ENCODE measurements around the gene GATA5.

DNA sequence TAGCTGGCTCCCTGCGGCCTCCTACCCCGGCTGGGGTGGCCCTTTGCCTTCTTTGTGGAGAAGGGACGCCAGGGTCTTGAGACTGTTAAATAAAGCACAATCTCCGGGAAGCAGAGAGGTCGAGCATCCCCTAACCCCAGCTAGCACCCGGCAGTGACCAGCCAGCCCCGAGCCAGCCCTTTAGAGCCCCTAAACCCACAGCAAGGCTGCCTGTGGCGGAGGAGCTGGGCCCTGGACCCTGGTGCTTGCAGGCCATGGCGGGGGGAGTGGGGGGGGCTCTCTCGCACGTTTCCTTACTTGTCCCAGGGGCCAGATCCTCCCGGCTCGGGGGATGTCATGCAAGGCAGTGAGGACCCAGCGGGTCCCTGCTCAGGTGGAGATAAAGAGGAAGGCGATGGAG, 49.2 kb upstream of the GATA5 start:
- TF ChIP-seq POLR2A (IDR thresholded peaks at IDR 0.05) (no peak), POLR2AphosphoS5 (IDR thresholded peaks at IDR 0.05) (no peak)
- TF ChIP-seq, protein P1, sequence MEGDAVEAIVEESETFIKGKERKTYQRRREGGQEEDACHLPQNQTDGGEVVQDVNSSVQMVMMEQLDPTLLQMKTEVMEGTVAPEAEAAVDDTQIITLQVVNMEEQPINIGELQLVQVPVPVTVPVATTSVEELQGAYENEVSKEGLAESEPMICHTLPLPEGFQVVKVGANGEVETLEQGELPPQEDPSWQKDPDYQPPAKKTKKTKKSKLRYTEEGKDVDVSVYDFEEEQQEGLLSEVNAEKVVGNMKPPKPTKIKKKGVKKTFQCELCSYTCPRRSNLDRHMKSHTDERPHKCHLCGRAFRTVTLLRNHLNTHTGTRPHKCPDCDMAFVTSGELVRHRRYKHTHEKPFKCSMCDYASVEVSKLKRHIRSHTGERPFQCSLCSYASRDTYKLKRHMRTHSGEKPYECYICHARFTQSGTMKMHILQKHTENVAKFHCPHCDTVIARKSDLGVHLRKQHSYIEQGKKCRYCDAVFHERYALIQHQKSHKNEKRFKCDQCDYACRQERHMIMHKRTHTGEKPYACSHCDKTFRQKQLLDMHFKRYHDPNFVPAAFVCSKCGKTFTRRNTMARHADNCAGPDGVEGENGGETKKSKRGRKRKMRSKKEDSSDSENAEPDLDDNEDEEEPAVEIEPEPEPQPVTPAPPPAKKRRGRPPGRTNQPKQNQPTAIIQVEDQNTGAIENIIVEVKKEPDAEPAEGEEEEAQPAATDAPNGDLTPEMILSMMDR (IDR thresholded peaks at IDR 0.05) = no peak

Measured in stomach (tissue), 4 donors.